GM12892 (cell line): ENCODE data around the gene TNS1.

Source experiments
- POLR2A ChIP-seq: IDR thresholded peaks from 2 replicates; pipeline ENCODE4 v1.6.1; 2011; ENCODE audit warnings: low read depth, low read length, control low read depth
- POLR2AphosphoS5 ChIP-seq: IDR thresholded peaks from 2 replicates; pipeline ENCODE4 v1.6.1; 2011; ENCODE audit warnings: low read depth, low read length, control low read depth
- TAF1 ChIP-seq: IDR thresholded peaks from 2 replicates; pipeline ENCODE4 v1.6.1; 2011; ENCODE audit warnings: low read depth, mild to moderate bottlenecking, control low read depth, low read length, borderline replicate concordance

DNA sequence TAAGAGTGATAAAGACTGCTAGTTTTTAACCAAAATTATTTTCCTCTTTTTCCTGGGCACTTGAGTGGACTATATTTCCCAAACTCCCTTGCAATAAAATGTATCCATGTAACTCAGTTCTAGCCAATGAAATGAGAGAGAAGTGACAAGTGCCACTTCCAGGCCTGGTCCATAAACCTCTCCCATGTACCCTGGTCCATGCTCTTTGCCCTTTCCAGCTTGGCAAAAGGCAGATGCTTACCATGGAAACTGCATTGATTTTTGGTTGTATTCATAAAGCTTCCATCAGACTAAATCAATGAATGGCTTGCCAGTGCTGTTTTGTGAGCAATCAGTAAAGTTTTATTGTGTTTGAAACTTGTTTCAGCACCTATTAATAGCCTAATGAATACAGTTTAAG is 229.3 kb downstream of the TNS1 start:
- TF ChIP-seq POLR2AphosphoS5 = no peak
- TF ChIP-seq POLR2A = no peak
- TF ChIP-seq TAF1 = no peak
